WTC11 (cell line): ENCODE results near the gene NHS. TPM values are rescaled to one million over a fixed set of nuclear protein-coding genes. Genes with fewer than 3 reads are reported as not detected.

ENCODE experiments used
- ATAC-seq: fragments of 200-7000 bp; cut with Tn5 transposase; 2 replicates; pipeline ENCODE4 v1.10.0; 2021; ENCODE audit warnings: mild to moderate bottlenecking, moderate library complexity
- CTCF ChIA-PET: fragments of 300-600 bp; sonication (Branson Sonifier 250); formaldehyde crosslinking; loops from one replicate; lab custom pipeline; 2021; ENCODE audit warnings: antibody characterized with exemption; lab: Charles Lee
- POLR2A ChIA-PET: fragments of 350-600 bp; sonication (Branson Sonifier 250); formaldehyde crosslinking; loops from one replicate; lab custom pipeline; 2021; ENCODE audit warnings: antibody characterized with exemption; lab: Charles Lee
- DNase-seq: peaks from one replicate; pipeline ENCODE4 v3.0.0; 2021; ENCODE audit warnings: low spot score
- H3K27ac Mint-ChIP-seq: 2 replicates; pipeline ENCODE4 v1.8.0; 2021; ENCODE audit warnings: mixed read lengths
- H3K27me3 Mint-ChIP-seq: 2 replicates; pipeline ENCODE4 v1.8.0; 2021; ENCODE audit warnings: low read depth, mild to moderate bottlenecking, moderate library complexity, mixed read lengths
- H3K36me3 Mint-ChIP-seq: 2 replicates; pipeline ENCODE4 v1.8.0; 2021; ENCODE audit warnings: mixed read lengths
- H3K4me1 Mint-ChIP-seq: 2 replicates; pipeline ENCODE4 v1.8.0; 2022; ENCODE audit warnings: mixed read lengths
- H3K4me3 Mint-ChIP-seq: 2 replicates; pipeline ENCODE4 v1.8.0; 2021; ENCODE audit warnings: mild to moderate bottlenecking, moderate library complexity, mixed read lengths
- H3K9me3 Mint-ChIP-seq: 2 replicates; pipeline ENCODE4 v1.8.0; 2021; ENCODE audit warnings: mixed read lengths
- AFF4 ChIP-seq: sonication (generic); formaldehyde crosslinking; IDR thresholded peaks from 2 replicates; pipeline ENCODE4 v1.8.1; 2023; ENCODE audit warnings: mild to moderate bottlenecking, missing genetic modification reagents, borderline replicate concordance
- FOXK1 ChIP-seq: sonication (generic); formaldehyde crosslinking; IDR thresholded peaks from 2 replicates; pipeline ENCODE4 v1.8.0; 2022; ENCODE audit warnings: mild to moderate bottlenecking, moderate library complexity, missing genetic modification reagents
- FOXP1 ChIP-seq: sonication (generic); formaldehyde crosslinking; IDR thresholded peaks from 2 replicates; pipeline ENCODE4 v1.8.0; 2022; ENCODE audit warnings: missing genetic modification reagents, mild to moderate bottlenecking, moderate library complexity, borderline replicate concordance
- GABPB1 ChIP-seq: sonication (generic); formaldehyde crosslinking; IDR thresholded peaks from 2 replicates; pipeline ENCODE4 v1.8.1; 2023; ENCODE audit warnings: mild to moderate bottlenecking, missing genetic modification reagents
- HMGXB4 ChIP-seq: sonication (generic); formaldehyde crosslinking; IDR thresholded peaks from 2 replicates; pipeline ENCODE4 v1.8.1; 2023; ENCODE audit warnings: mild to moderate bottlenecking, moderate library complexity, missing genetic modification reagents
- IRF2 ChIP-seq: sonication (generic); formaldehyde crosslinking; IDR thresholded peaks from 2 replicates; pipeline ENCODE4 v1.8.0; 2022; ENCODE audit warnings: low read depth, missing genetic modification reagents, borderline replicate concordance
- MXD4 ChIP-seq: fragments of 250-450 bp; sonication (Bioruptor Pico); IDR thresholded peaks from 2 replicates; pipeline ENCODE4 v1.8.0; 2021; ENCODE audit warnings: mild to moderate bottlenecking, moderate library complexity, borderline replicate concordance
- NR1H2 ChIP-seq: sonication (generic); formaldehyde crosslinking; IDR thresholded peaks from 2 replicates; pipeline ENCODE4 v1.9.0; 2021; ENCODE audit warnings: mild to moderate bottlenecking, moderate library complexity, missing genetic modification reagents
- NR3C1 ChIP-seq: sonication (generic); formaldehyde crosslinking; conservative IDR thresholded peaks from 2 replicates; pipeline ENCODE4 v1.8.1; 2023; ENCODE audit warnings: low read depth, mild to moderate bottlenecking, missing genetic modification reagents
- RELA ChIP-seq: sonication (generic); formaldehyde crosslinking; IDR thresholded peaks from 2 replicates; pipeline ENCODE4 v1.8.1; 2022; ENCODE audit warnings: missing genetic modification reagents, mild to moderate bottlenecking, borderline replicate concordance
- SP1 ChIP-seq: sonication (generic); formaldehyde crosslinking; conservative IDR thresholded peaks from 2 replicates; pipeline ENCODE4 v1.8.1; 2022; ENCODE audit warnings: missing genetic modification reagents
- TEAD4 ChIP-seq: sonication (generic); formaldehyde crosslinking; IDR thresholded peaks from 2 replicates; pipeline ENCODE4 v1.8.0; 2022; ENCODE audit warnings: mild to moderate bottlenecking, missing genetic modification reagents
- ZNF281 ChIP-seq: sonication (generic); formaldehyde crosslinking; IDR thresholded peaks from 2 replicates; pipeline ENCODE4 v1.8.0; 2023; ENCODE audit warnings: mild to moderate bottlenecking, missing genetic modification reagents
- ZNF423 ChIP-seq: fragments of 250-450 bp; sonication (Bioruptor Pico); IDR thresholded peaks from 2 replicates; pipeline ENCODE4 v2.1.2; 2022; ENCODE audit warnings: mild to moderate bottlenecking, moderate library complexity
- ZNF671 ChIP-seq: fragments of 250-450 bp; sonication (Bioruptor Pico); IDR thresholded peaks from 2 replicates; pipeline ENCODE4 v1.8.0; 2021; ENCODE audit warnings: mild to moderate bottlenecking
- total RNA-seq: library from RNA; stranded (reverse); gene quantifications from 3 replicates; pipeline ENCODE4 v1.2.3, GENCODE V29; 2021
- TF ChIP-seq, protein P1 (sequence below): sonication (generic); formaldehyde crosslinking; IDR thresholded peaks from 2 replicates; pipeline ENCODE4 v1.8.0; 2022; ENCODE audit warnings: mild to moderate bottlenecking, missing genetic modification reagents
- TF ChIP-seq, protein P2 (sequence below): sonication (generic); formaldehyde crosslinking; IDR thresholded peaks from 2 replicates; pipeline ENCODE4 v1.8.1; 2022; ENCODE audit warnings: mild to moderate bottlenecking, moderate library complexity, missing genetic modification reagents
- TF ChIP-seq, protein P3 (sequence below): sonication (generic); formaldehyde crosslinking; IDR thresholded peaks from 2 replicates; pipeline ENCODE4 v1.8.1; 2022; ENCODE audit warnings: low read depth, mild to moderate bottlenecking, moderate library complexity, missing genetic modification reagents, borderline replicate concordance
- TF ChIP-seq, protein P4 (sequence below): sonication (generic); formaldehyde crosslinking; IDR thresholded peaks from 2 replicates; pipeline ENCODE4 v1.8.1; 2023; ENCODE audit warnings: mild to moderate bottlenecking, missing genetic modification reagents

The NHS gene
- total RNA-seq, 1 experiment from 2014 or later: 5.8 TPM

DNA sequence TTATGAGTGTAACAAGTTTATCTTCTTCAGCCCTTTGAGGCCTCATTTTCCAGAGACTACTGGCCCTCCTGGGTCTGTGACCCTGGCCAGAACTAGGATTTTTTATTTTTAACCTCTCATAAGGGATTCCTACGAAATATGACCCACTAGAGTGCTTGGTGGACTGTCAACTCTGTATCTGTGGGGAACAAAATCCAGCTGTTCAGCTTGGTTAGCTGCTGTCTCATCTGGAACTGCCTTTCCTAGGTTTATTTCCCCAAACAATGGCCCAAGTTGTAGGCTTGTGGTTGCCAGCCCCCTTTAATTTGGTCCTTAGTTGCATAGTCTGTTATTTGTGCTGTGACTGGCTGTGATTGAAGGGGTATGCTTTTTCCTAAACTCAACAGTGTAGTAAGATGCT is 56.2 kb downstream of the NHS start (continued):
- TF ChIP-seq AFF4 (CRISPR knock-in tag): no peak
- TF ChIP-seq, all 79 proteins: peak for 0

GRCh38 chrX:17432158-17432557 is 57.2 kb downstream of the NHS start:
- no peak for TF ChIP-seq MXD4 (CRISPR knock-in tag)
- DNase-seq: no peak
- Mint-ChIP-seq H3K4me3 (no peak overlapping the region), H3K4me1 (peaks cover 7% of the 10 kb centered on the region), H3K27ac (no peak overlapping the region), H3K9me3 (no peaks in the 10 kb centered on the region), H3K27me3 (no peaks in the 10 kb centered on the region), H3K36me3 (no peaks in the 10 kb centered on the region)
- ATAC-seq: no peak
- ChIA-PET POLR2A (no interaction called here), CTCF (no interaction called here)

- CTCF ChIA-PET: no interaction called here
- no peak for TF ChIP-seq GABPB1
- no peak for TF ChIP-seq ZNF671
- TF ChIP-seq ZNF423 (CRISPR knock-in tag): no peak
- TF ChIP-seq, protein P1, sequence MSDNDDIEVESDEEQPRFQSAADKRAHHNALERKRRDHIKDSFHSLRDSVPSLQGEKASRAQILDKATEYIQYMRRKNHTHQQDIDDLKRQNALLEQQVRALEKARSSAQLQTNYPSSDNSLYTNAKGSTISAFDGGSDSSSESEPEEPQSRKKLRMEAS (CRISPR knock-in tag): no peak
- TF ChIP-seq RELA (CRISPR knock-in tag): no peak
- TF ChIP-seq, protein P2, sequence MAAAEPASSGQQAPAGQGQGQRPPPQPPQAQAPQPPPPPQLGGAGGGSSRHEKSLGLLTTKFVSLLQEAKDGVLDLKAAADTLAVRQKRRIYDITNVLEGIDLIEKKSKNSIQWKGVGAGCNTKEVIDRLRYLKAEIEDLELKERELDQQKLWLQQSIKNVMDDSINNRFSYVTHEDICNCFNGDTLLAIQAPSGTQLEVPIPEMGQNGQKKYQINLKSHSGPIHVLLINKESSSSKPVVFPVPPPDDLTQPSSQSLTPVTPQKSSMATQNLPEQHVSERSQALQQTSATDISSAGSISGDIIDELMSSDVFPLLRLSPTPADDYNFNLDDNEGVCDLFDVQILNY (CRISPR knock-in tag): no peak
- no peak for TF ChIP-seq IRF2 (CRISPR knock-in tag)
- no peak for TF ChIP-seq ZNF281 (CRISPR knock-in tag)
- TF ChIP-seq NR3C1: no peak
- TF ChIP-seq, protein P3, sequence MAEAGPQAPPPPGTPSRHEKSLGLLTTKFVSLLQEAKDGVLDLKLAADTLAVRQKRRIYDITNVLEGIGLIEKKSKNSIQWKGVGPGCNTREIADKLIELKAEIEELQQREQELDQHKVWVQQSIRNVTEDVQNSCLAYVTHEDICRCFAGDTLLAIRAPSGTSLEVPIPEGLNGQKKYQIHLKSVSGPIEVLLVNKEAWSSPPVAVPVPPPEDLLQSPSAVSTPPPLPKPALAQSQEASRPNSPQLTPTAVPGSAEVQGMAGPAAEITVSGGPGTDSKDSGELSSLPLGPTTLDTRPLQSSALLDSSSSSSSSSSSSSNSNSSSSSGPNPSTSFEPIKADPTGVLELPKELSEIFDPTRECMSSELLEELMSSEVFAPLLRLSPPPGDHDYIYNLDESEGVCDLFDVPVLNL (CRISPR knock-in tag): no peak
- TF ChIP-seq FOXK1 (CRISPR knock-in tag): no peak
- TF ChIP-seq HMGXB4 (CRISPR knock-in tag): no peak
- TF ChIP-seq, protein P4, sequence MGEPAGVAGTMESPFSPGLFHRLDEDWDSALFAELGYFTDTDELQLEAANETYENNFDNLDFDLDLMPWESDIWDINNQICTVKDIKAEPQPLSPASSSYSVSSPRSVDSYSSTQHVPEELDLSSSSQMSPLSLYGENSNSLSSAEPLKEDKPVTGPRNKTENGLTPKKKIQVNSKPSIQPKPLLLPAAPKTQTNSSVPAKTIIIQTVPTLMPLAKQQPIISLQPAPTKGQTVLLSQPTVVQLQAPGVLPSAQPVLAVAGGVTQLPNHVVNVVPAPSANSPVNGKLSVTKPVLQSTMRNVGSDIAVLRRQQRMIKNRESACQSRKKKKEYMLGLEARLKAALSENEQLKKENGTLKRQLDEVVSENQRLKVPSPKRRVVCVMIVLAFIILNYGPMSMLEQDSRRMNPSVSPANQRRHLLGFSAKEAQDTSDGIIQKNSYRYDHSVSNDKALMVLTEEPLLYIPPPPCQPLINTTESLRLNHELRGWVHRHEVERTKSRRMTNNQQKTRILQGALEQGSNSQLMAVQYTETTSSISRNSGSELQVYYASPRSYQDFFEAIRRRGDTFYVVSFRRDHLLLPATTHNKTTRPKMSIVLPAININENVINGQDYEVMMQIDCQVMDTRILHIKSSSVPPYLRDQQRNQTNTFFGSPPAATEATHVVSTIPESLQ (CRISPR knock-in tag): no peak
- TF ChIP-seq SP1 (CRISPR knock-in tag): no peak
- TF ChIP-seq NR1H2 (CRISPR knock-in tag): no peak
- TF ChIP-seq FOXP1 (CRISPR knock-in tag): no peak
- TF ChIP-seq TEAD4 (CRISPR knock-in tag): no peak
Measured at GRCh38 chrX:17433965-17434364, 59.0 kb downstream of the NHS start.

More at GRCh38 chrX:17433965-17434364, 59.0 kb downstream of the NHS start:
- H3K9me3 Mint-ChIP-seq: no peaks in the 10 kb centered on the region
- H3K27ac Mint-ChIP-seq: no peak overlapping the region
- no peak overlapping the region for H3K4me3 Mint-ChIP-seq
- POLR2A ChIA-PET: no interaction called here
- peaks cover 19% of the 10 kb centered on the region for H3K4me1 Mint-ChIP-seq
- DNase-seq (no peak), ATAC-seq (no peak)
- no peaks in the 10 kb centered on the region for H3K27me3 Mint-ChIP-seq
- H3K36me3 Mint-ChIP-seq: no peaks in the 10 kb centered on the region
